ENCODE data around the gene CTTN. TPM values are rescaled to one million over a fixed set of nuclear protein-coding genes. Genes with fewer than 3 reads are reported as not detected.
A peak's percentile ranks its signal among the peaks of the same experiment; 100 is the strongest.

Gene CTTN
- total RNA-seq, 1 donor = 349 TPM

- no peak overlapping the region for H3K4me3 ChIP-seq (ENCODE audit: low read depth, low read length)
- no peak for DNase-seq (ENCODE audit: low read depth)
- TF ChIP-seq, protein P1, sequence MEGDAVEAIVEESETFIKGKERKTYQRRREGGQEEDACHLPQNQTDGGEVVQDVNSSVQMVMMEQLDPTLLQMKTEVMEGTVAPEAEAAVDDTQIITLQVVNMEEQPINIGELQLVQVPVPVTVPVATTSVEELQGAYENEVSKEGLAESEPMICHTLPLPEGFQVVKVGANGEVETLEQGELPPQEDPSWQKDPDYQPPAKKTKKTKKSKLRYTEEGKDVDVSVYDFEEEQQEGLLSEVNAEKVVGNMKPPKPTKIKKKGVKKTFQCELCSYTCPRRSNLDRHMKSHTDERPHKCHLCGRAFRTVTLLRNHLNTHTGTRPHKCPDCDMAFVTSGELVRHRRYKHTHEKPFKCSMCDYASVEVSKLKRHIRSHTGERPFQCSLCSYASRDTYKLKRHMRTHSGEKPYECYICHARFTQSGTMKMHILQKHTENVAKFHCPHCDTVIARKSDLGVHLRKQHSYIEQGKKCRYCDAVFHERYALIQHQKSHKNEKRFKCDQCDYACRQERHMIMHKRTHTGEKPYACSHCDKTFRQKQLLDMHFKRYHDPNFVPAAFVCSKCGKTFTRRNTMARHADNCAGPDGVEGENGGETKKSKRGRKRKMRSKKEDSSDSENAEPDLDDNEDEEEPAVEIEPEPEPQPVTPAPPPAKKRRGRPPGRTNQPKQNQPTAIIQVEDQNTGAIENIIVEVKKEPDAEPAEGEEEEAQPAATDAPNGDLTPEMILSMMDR (IDR thresholded peaks at IDR 0.05; ENCODE audit: insufficient read depth, low read length) = no peak
These were observed 30.5 kb downstream of the CTTN start for GRCh38 chr11:70428701-70429427.

DNA sequence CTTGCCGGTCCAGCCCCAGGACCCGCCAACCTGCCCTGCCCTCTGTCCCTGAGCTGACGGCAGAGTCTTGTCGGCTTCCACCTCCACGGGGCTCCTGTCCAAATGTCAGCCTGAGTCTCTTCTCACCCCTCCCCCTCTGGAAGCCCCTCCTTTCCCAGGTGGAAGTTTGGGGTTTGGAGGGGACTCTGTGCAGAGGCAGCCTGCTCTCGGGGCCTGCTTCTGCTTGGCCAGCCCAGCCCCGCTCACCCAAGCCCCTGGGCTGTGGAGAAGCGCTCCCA is 31.0 kb downstream of the CTTN start:
- no peak for DNase-seq (ENCODE audit: low read depth)
- TF ChIP-seq, protein P1 (IDR thresholded peaks at IDR 0.05; ENCODE audit: insufficient read depth, low read length) = no peak
- no peak overlapping the region for H3K4me3 ChIP-seq (ENCODE audit: low read depth, low read length)

DNA sequence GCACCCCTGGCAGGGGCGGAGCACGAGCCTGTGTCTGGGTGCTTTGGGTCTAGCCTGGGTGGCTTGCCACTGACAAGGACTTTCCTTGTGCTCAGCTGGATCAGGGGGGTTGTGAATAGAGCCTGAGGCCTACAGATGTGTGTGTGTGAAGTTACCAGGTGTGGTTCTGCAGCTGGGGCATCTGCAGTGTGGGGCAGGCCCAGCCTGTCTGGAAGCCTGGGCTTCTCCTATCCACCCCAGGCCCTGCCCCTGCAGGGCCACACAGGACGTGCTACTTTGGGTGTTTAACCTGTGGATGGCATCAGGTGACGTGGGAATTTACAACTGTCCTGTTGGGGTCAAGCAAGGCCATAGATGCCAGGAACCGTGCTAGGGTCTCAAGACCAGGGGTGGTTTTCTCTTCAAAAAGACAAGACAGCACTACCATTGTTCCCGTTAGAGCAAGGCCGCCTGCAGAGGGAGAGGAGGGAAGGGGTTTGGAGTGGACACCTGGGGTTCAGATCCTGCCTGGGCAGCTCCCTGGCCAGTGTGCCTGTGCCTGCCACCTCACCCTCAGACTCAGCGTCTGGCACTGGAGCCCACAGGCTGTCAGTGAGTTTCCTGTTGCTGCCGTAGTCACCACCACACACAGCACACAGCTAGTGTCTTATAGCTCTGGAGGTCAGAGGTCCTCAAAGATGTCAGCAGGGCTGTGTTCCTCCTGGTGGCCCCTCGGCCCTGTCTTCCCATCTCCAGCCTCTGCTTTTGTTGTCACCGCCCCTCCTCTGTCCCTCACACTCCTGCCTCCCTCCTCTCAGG is 31.6 kb downstream of the CTTN start:
- H3K4me3 ChIP-seq (ENCODE audit: low read depth, low read length) = no peak overlapping the region
- TF ChIP-seq, protein P1 (IDR thresholded peaks at IDR 0.05; ENCODE audit: insufficient read depth, low read length) = no peak
- DNase-seq (ENCODE audit: low read depth) = no peak

GRCh38 chr11:70430671-70431574 is 32.6 kb downstream of the CTTN start:
- no peak for DNase-seq (ENCODE audit: low read depth)

GRCh38 chr11:70431611-70432010 is 33.3 kb downstream of the CTTN start:
- no peak for DNase-seq (ENCODE audit: low read depth)
- H3K4me3 ChIP-seq (ENCODE audit: low read depth, low read length) = no peak overlapping the region
- TF ChIP-seq, protein P1 (IDR thresholded peaks at IDR 0.05; ENCODE audit: insufficient read depth, low read length) = no peak

More at GRCh38 chr11:70430671-70431574, 32.6 kb downstream of the CTTN start:
- TF ChIP-seq, protein P1 (IDR thresholded peaks at IDR 0.05; ENCODE audit: insufficient read depth, low read length) = no peak
- H3K4me3 ChIP-seq (ENCODE audit: low read depth, low read length) = no peak overlapping the region

DNA sequence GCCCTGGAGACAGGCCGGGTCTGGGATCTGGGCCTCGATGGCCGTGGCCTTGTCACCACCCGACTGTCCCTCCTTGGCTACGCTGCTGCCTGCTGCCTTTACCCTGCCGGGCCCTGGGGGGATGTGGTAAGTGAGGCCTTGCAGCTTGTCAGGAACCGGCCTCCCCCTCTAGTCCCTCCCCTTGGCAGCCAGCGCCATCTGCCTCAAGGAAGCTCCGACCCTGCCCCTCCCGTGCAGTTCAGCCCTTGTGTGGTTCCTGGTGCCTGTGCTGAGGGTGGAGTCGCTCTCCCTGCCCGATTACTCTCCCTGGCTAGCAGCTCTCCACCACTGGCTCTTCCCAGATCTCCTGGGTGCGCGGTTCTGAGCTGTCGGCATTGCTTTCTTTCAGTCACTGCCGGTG is 33.7 kb downstream of the CTTN start:
- H3K4me3 ChIP-seq (ENCODE audit: low read depth, low read length) = no peak overlapping the region
- DNase-seq (ENCODE audit: low read depth) = peak; percentile 18
- TF ChIP-seq, protein P1 (IDR thresholded peaks at IDR 0.05; ENCODE audit: insufficient read depth, low read length) = no peak
